CD4-positive, alpha-beta T cell (primary cell): ENCODE results near the gene FAM174C. TPM values are rescaled to one million over a fixed set of nuclear protein-coding genes. Genes with fewer than 3 reads are reported as not detected.

Source experiments
- ATAC-seq: fragments of 200-7000 bp; cut with Tn5 transposase; one replicate; pipeline ENCODE4 v1.10.0; 2022; ENCODE audit warnings: mild to moderate bottlenecking; ENCODE audit not compliant: poor library complexity
- CTCF ChIA-PET: fragments of 350-600 bp; sonication (Branson Sonifier 250); formaldehyde crosslinking; loops from one replicate; lab custom pipeline; 2021; ENCODE audit warnings: antibody characterized with exemption, inconsistent platforms; lab: Charles Lee
- POLR2A ChIA-PET: fragments of 350-600 bp; sonication (Branson Sonifier 250); formaldehyde crosslinking; loops from one replicate; lab custom pipeline; 2021; ENCODE audit warnings: antibody characterized with exemption, inconsistent platforms; lab: Charles Lee
- DNase-seq, 14 experiments: peaks; one replicate each; pipeline ENCODE4 v3.0.0-alpha.2; 2013 to 2020; ENCODE audit warnings: mixed read lengths in 2 of 14
- H3K27ac ChIP-seq, 2 donors: one replicate each; pipeline versions ENCODE4 v1.5.1 to v1.7.0; 2013; ENCODE audit warnings: low read length in 2 of 2, low read depth in 1 of 2, mild to moderate bottlenecking in 1 of 2
- H3K27me3 ChIP-seq, 2 experiments: 1 replicate in 1 of 2; 2 replicates in 1 of 2; pipeline versions ENCODE4 v1.6.1 to v1.7.0; 2013; ENCODE audit warnings: low read length in 2 of 2, control low read depth in 1 of 2, mild to moderate bottlenecking in 1 of 2, moderate library complexity in 1 of 2; ENCODE audit not compliant: insufficient read depth in 2 of 2, control insufficient read depth in 1 of 2
- H3K36me3 ChIP-seq: one replicate; pipeline ENCODE4 v1.6.1; 2013; ENCODE audit warnings: low read length, control low read depth; ENCODE audit not compliant: insufficient read depth
- H3K4me1 ChIP-seq: one replicate; pipeline ENCODE4 v1.6.1; 2013; ENCODE audit warnings: low read length, control low read depth; ENCODE audit not compliant: insufficient read depth
- H3K4me3 ChIP-seq: one replicate; pipeline ENCODE4 v1.5.1; 2013; ENCODE audit warnings: mild to moderate bottlenecking, low read length, moderate library complexity
- H3K9me3 ChIP-seq, 2 experiments: 1 replicate in 1 of 2; 2 replicates in 1 of 2; pipeline versions ENCODE4 v1.6.1 to v1.7.0; 2013; ENCODE audit warnings: low read length in 2 of 2, mild to moderate bottlenecking in 2 of 2, control low read depth in 1 of 2, moderate library complexity in 1 of 2; ENCODE audit not compliant: control insufficient read depth in 1 of 2, insufficient read depth in 1 of 2
- H3K27ac Mint-ChIP-seq: one replicate; pipeline ENCODE4 v1.8.0; 2020; ENCODE audit warnings: mixed read lengths
- H3K27me3 Mint-ChIP-seq: one replicate; pipeline ENCODE4 v1.8.0; 2021; ENCODE audit warnings: mixed read lengths
- H3K36me3 Mint-ChIP-seq: one replicate; pipeline ENCODE4 v1.8.0; 2021; ENCODE audit warnings: low read depth, mixed read lengths
- H3K4me1 Mint-ChIP-seq: one replicate; pipeline ENCODE4 v1.8.0; 2021; ENCODE audit warnings: low read depth, mixed read lengths
- H3K4me3 Mint-ChIP-seq: one replicate; pipeline ENCODE4 v1.8.0; 2020; ENCODE audit warnings: mild to moderate bottlenecking, mixed read lengths
- H3K9me3 Mint-ChIP-seq: one replicate; pipeline ENCODE4 v1.8.0; 2020; ENCODE audit warnings: mixed read lengths
- CTCF ChIP-seq: fragments of 200-600 bp; IDR thresholded peaks from one replicate; pipeline ENCODE4 v1.8.0; 2022; ENCODE audit warnings: antibody characterized with exemption, mild to moderate bottlenecking
- intact Hi-C, 2 experiments: fragments of 100-400 bp; cut with DNase I in 1 of 2; cut with micrococcal nuclease in 1 of 2; formaldehyde crosslinking; loops; one replicate each; pipeline versions ENCODE4 v1.15.1 to v1.9.0; 2023 to 2025; cut with DNase I, micrococcal nuclease
- polyA plus RNA-seq, 2 donors: library from polyadenylated mRNA; unstranded; fragments of 120-200 nt; gene quantifications; one replicate each; pipeline ENCODE4 v1.2.1, GENCODE V29; 2013
- total RNA-seq, 174 experiments: library from RNA in 2 of 174; stranded (reverse) in 2 of 174; gene quantifications; one replicate each; pipeline ENCODE4 v1.2.3 and lab custom pipeline; 2021 to 2026

The FAM174C gene
- 10 to 100 TPM; 32.0 to 38.3 TPM for total RNA-seq
- polyA plus RNA-seq (2013, experiment 1 of 2), result 42.9 TPM
- 48.8 TPM for polyA plus RNA-seq (2013, experiment 2 of 2)
- 8.4 to 74.8 (median 20.4) reads per million in 172 experiments for total RNA-seq (lab: John Stamatoyannopoulos, UW)

DNA sequence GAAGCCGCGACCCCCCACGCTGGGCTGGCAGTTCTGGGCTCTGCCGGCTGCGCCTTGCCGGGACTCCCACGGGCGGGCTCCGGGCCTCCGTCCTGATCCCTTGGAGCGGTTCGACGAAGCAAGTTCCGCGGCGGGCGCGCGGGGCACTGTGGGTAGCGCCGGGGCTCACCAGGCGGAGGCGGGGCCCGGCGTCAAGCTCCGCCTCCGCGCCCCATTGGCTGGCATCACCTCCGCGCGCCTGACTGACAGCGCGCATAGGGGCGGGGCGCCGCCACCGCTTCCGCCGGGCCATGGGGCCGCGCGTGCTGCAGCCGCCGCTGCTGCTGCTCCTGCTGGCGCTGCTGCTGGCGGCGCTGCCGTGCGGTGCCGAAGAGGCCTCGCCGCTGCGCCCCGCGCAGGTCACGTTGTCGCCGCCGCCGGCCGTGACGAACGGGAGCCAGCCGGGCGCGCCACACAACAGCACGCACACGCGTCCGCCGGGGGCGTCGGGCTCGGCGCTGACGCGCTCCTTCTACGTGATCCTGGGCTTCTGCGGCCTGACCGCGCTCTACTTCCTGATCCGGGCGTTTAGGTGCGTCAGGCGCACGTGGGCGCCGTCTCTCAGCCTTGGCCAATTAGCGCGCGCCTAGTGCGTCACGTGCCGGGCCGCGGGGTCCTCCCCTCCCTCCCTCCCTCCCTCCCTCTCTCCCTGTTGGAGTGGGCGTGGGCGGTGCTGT is at the start of gene FAM174C:
TSS of gene FAM174C (plus strand) at position 271 of the 716 bp plus-strand sequence. CDS start at position 291, 20 bp downstream.
- POLR2A ChIA-PET, result interaction anchor here (0.6 to 1.8 kb wide), 32 partner anchors 8 to 1152 kb away, joined by 3 to 25 read pairs (median 4); partner anchors contain the start of genes ABCA7, ARHGAP45, ATP5F1D and CNN2

GRCh38 chr19:1226227-1226518 is 49.2 kb upstream of the FAM174C start:
- H3K27ac ChIP-seq, result no peak overlapping the region
- H3K27me3 ChIP-seq, result no peaks in the 10 kb centered on the region
- H3K4me3 ChIP-seq, result no peak overlapping the region
- peaks cover 7% of the 10 kb centered on the region for H3K36me3 Mint-ChIP-seq
- ATAC-seq (no peak), DNase-seq (no peak)
- H3K36me3 ChIP-seq, result peaks cover 34% of the 10 kb centered on the region
- H3K9me3 Mint-ChIP-seq, result no peaks in the 10 kb centered on the region
- no peaks in the 10 kb centered on the region for H3K27me3 Mint-ChIP-seq
- no peaks in the 10 kb centered on the region for H3K4me1 Mint-ChIP-seq
- H3K27ac Mint-ChIP-seq, result no peak overlapping the region
- no peaks in the 10 kb centered on the region for H3K4me1 ChIP-seq
- intact Hi-C loops, result no loop called here
- H3K9me3 ChIP-seq, result peaks cover 0 to 5% of the 10 kb centered on the region in 2 experiments
- H3K4me3 Mint-ChIP-seq, result no peak overlapping the region
- ChIA-PET POLR2A (interaction anchor here (1.3 kb wide), 1 partner anchor 43 kb away, joined by 4 read pairs; the partner anchor contains the start of gene CIRBP), CTCF (no interaction called here)
- TF ChIP-seq CTCF, result no peak

More for the DNA sequence above, at the start of gene FAM174C:
- Histone ChIP-seq H3K27ac (peak within 1 kb of the TSS; percentile 80 to 96), H3K9me3 (no peaks in the 10 kb centered on the region), H3K4me3 (peak within 1 kb of the TSS; percentile 91), H3K36me3 (peaks cover 73% of the 10 kb centered on the region), H3K4me1 (peaks cover 75% of the 10 kb centered on the region), H3K27me3 (no peaks in the 10 kb centered on the region)
- TF ChIP-seq CTCF, result no peak
- Mint-ChIP-seq H3K4me3 (peak within 1 kb of the TSS; percentile 94), H3K27ac (peak within 1 kb of the TSS; percentile 96), H3K4me1 (peaks cover 58% of the 10 kb centered on the region), H3K36me3 (peaks cover 75% of the 10 kb centered on the region), H3K9me3 (no peaks in the 10 kb centered on the region), H3K27me3 (no peaks in the 10 kb centered on the region)
- intact Hi-C loops, result loop anchor here (5.0 to 10.0 kb wide), 4 partner anchors 77 to 199 kb away; partner anchors contain the start of genes C19orf25 (in 1 of the 2), DAZAP1 (in 1 of the 2), GAMT (in 1 of the 2) and RPS15 (in 1 of the 2)
- ATAC-seq (peak; percentile 74), DNase-seq (peak; percentile 88 to 99 (median 95))
- CTCF ChIA-PET, result interaction anchor here (0.6 to 1.4 kb wide), 4 partner anchors 9 to 633 kb away, joined by 3 to 10 read pairs (median 6); no protein-coding TSS in a partner anchor

DNA sequence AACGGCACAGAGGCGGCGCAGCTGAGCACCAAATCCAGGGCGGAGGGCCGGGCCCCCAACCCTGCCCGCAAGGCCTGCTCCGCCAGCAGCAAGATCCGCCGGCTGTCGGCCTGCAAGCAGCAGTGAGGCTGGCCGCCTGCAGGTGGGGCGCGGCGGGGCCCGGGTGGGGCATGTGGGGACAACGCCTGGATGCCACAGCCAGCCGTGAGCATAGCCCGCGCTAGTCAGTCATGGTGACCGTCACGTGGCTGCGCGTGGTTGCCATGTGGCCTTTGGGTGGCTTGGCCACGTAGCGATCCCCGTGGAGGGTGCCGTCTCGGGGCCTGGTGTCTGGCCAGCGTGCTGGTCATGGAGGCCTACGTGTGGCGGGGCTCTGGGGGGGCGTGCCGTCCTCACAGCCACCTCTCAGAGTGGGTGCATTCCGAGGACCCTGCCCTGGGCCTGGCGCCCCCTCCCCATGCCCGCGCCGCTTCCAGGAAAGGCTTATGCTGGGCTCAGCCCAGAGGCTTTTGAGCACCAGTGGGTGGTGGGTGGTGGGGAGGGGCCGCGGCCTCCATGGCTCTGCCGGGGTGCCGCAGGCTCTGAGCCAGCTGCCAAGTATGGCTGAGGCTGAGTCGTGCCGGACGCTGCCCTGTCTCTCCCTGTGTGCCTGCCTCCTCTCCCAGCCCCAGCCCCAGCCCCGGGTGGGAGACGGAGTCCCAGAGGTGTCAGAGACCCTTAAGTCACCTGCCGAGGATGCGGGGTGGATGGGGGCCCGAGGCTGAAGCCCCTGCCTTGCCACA is 48.6 kb upstream of the FAM174C start:
- no peak for TF ChIP-seq CTCF
- Mint-ChIP-seq H3K4me1 (no peaks in the 10 kb centered on the region), H3K4me3 (no peak overlapping the region), H3K36me3 (peaks cover 7% of the 10 kb centered on the region), H3K9me3 (no peaks in the 10 kb centered on the region), H3K27ac (no peak overlapping the region), H3K27me3 (no peaks in the 10 kb centered on the region)
- Histone ChIP-seq H3K36me3 (peaks cover 30% of the 10 kb centered on the region), H3K27ac (no peak overlapping the region), H3K9me3 (peaks cover 0 to 5% of the 10 kb centered on the region in 2 experiments), H3K4me1 (no peaks in the 10 kb centered on the region), H3K27me3 (no peaks in the 10 kb centered on the region), H3K4me3 (no peak overlapping the region)
- intact Hi-C loops, result no loop called here
- POLR2A ChIA-PET, result no interaction called here
- CTCF ChIA-PET, result no interaction called here
- ATAC-seq (no peak), DNase-seq (no peak)
